Activated T-cell treated with anti-CD3 and anti-CD28 coated beads for 24 hours (primary cell): Measurements from ENCODE around the gene GCK.

Experiments
- DNase-seq: peaks from one replicate; pipeline ENCODE4 v3.0.0-alpha.2; 2020; ENCODE audit warnings: low read depth

Gene GCK

GRCh38 chr7:44222776-44223261 lies 33.6 kb upstream of the GCK start:
- no peak for DNase-seq

- DNase-seq: no peak
Observed at GRCh38 chr7:44222074-44222473, 32.8 kb upstream of the GCK start.

- DNase-seq: no peak
Observed at GRCh38 chr7:44221231-44221791, 32.1 kb upstream of the GCK start.

DNA sequence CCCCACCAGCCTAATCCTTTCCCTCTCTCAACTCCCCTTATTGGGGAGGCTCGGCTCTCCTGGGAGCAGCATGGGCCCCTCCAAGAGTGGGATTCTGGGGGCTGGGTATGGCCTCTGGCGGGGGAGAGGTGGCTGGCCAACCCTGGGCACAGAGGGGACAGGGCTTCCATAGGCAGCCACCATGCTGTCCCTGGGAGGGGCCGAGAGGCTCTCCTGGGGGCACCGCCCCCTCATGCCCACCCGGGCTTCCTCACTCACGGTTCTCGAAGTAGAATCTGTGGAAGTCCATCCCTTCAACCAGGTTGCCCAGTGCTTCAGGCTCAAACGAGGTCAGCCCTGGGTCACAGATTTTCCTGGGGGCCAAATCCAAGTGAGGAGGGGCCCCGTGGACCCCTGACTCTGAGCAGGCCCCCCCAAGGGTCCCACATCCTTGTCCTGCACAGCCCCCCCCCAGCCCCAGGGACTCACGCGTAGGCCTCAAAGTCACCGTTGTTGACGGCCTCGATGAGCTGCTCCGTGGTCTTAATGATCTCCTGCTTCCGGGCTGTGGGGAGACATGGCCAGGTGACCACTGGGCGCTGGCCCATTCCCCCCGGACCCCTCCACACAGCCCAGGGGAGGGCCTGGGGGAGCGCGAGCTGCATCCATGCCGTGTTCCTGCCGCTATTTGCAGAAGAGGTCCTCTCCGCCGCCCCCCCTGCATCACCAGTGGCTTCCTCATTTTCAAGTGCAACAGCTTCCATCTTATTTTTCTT lies 31.3 kb upstream of the GCK start:
- DNase-seq: no peak

DNA sequence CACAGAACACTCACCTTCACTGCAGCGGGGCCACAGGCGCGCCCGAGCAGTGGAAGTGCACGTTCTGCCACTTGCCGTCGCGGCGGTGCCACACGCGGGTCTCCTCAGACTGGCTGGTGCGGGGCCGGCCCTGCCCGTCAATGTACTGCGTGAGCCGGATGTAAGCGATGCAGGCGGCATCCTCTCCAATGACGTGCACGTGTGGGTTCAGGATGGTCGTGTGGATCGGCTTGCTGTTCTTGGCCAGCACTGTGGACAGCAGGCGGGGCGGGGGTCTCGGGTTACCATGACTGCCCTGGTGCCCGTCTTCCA lies 30.8 kb upstream of the GCK start:
- no peak for DNase-seq

DNA sequence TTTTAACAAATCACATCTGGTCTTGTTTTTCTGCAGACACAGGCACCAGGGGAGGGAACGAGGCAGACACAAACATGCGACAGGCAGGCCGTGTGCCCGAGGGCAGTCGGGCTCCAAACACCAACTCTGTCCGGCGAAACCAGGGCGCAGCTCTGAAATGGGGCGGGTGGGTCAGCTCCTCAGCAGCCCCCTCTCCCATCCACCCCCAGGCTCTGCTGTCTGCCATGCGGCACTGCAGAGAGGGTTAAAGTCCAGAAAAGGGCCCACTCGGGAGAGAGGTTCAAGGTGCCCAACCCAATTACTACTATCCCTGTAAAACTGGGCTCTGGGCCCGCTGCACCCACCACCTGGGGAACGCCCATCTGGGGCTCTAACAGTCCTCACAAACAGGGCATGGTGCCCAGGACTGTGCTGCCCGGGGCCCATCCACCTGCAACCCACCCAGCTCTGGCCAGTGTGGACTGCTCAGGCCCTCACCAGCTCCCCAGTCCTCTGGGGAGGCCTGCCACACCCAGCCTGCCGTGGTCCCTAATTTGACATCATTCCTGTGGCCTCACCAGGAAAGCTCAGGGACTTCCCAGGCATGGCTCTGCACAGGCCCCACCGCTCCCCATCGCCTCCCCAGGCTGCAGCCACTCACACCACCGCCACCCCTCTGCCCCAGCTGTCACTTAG lies 30.3 kb upstream of the GCK start:
- DNase-seq: no peak

GRCh38 chr7:44218418-44219201 lies 29.4 kb upstream of the GCK start:
- no peak for DNase-seq

DNA sequence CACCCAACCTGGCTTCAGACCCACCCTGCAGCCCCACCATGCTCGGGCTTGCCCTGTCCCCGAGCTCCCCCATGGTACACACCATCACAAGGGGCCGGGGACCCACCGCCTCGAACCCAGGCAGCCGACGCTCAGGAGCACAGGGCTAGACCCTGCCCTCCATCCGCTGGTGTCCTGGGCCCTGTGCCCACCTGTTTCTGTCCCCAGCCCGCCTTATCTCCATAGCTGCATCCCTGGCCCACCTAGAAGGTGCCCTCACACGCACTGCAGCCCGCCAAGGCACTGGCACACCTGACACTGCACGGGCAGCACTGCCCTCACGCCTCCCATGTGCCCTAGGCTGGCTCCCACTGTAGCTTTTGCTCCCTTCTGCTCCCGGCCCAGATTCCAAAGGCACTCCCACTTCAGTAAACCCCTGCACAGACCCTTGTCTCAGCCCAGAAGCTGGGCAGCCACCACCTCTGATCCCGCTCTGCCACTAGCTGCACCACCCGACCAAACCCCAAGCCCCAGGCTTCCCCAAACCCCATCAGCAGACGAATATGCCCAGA lies 28.7 kb upstream of the GCK start:
- DNase-seq: no peak

- DNase-seq: no peak
Observed at GRCh38 chr7:44217223-44217714, 28.0 kb upstream of the GCK start.

- DNase-seq: no peak
Observed at GRCh38 chr7:44216521-44217222, 27.4 kb upstream of the GCK start.

DNA sequence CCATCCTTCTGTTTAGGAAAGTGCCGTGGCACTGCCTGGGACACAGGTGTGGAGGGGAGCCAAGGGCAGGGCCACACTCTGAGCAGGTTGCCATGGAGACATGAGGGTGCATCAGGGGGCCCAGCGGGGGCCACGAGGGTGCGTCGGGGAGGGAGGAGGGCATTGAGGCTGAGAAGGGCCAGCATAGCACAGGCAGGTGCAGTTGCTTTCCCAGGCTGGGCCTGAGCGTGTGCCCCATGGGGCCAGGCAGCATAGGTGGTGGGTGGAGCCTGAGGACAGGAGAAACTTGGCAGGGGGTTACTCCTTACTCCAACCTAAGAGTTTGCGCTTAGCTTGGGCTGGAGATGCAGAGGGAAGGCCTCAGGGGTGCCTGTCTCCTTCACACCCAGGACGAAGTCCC lies 26.8 kb upstream of the GCK start:
- DNase-seq: no peak

- no peak for DNase-seq
Observed at GRCh38 chr7:44215531-44215930, 26.3 kb upstream of the GCK start.

DNA sequence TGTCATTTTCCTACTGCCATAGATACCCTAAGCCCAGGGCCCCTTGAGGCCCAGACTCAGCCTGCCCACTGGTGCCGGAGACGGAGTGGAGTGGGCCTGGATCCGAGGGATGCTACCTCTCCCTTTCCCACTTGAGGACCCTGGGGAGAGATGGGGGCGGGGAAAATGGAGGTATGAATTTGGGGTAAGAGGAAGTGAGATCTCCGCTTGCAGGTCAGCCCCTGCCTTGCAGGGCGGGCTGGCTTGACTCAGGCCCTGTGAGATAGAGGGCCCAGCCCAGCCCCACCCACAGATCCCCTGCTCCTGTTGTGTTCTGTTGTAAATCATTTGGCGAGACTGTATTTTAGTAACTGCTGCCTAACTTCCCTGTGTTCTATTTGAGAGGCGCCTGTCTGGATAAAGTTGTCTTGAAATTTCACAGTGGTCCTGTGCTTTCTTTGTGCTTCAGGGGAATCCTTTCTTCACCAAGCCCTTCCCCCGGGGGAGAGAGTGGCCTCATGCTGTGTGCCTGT lies 24.7 kb upstream of the GCK start:
- no peak for DNase-seq

- DNase-seq: no peak
Observed at GRCh38 chr7:44213206-44213876, 24.1 kb upstream of the GCK start.

DNA sequence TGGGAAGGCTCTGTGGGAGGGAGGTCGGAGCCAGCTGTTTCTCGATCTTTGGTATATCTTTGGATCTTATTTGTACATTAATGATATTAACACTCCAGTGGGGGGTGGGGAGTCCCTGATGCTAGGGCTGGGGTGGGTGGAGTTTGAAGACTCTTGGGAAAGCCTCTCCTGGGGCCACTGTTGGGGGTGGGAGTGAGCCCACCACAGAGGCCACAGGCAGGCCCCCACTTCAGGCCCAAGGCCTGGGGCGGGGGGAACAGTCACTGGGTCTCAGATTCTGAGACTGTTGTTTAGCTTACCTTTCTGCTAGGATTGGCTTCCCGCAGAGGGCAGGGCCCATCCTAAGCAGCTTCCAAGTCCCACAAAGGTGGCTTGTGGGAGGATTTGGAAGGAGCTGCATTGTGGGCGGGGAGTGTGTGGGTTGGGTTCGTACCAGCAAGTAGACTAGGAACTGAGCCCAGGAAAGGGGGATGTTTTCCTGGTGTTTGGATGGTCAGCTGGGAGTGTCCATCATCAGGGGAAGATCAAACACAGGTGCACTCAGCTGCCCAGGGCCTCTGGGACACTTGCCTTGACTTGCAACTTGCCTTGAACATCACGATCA lies 23.4 kb upstream of the GCK start:
- DNase-seq: no peak

DNA sequence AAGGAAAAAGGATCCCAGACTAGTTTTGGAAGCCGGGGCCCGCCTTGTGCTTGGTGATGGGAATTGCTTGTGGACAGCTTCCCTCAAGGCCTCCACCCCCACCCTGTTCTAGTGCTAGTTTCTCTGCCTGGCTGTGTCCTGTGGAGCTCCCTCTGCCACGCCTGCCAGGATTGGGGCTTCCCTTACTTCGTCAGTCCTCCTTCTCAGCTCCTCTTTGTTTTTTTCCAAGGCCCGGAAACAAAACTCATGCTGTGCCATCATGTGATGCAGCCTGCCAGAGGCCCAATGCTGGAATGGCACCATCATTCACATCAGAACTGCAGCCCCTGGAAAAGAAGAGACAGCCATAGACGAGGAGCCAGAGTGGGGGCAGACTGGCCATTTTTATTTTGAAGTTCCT lies 22.8 kb upstream of the GCK start:
- DNase-seq: no peak

DNA sequence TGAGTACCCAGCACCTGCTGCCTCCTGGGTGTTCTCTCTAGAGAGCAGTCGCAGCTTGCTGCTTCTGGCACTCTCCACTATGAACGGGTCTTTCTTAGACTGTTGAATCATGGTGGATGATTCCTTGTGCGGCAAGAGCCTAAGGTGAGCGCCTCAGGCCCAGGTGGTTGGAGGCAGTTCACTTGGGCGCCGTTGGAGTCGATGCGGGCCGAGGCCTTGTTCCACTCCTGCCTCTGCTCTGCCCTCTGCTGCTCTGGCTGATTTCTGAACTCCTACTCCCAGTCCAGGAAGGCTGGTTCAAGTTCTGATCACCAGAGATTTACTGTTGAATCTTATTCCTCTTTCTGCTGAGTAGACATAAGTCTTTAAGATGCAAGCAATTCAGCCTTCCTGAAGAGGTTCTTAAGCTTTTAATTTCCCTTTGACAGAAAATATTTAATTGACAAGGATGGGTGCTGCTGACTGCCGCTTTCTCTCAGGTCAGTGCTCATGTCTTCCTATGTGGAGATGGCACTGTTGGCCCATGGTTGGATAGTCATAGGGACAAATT lies 22.0 kb upstream of the GCK start:
- no peak for DNase-seq

DNA sequence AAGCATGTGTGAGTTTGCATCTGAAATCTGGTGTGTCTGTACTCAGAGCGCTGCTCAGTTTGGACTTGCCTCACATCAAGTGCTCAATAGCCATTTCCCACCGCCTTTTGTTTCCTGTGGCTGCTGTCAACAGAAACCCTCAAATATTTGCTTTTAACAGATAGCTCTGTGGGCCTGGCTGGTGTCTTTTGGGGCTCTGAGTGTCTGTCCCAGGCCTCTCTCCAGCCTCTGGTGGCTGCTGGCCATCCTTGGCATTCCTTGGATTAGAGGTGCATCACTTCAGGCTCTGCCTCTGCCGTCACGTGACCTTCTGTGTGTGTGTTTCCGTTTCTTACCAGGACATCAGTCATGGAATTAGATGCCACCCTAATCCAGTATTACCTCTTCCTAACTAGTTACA lies 20.9 kb upstream of the GCK start:
- no peak for DNase-seq

- no peak for DNase-seq
Observed at GRCh38 chr7:44208085-44208484, 18.8 kb upstream of the GCK start.

DNA sequence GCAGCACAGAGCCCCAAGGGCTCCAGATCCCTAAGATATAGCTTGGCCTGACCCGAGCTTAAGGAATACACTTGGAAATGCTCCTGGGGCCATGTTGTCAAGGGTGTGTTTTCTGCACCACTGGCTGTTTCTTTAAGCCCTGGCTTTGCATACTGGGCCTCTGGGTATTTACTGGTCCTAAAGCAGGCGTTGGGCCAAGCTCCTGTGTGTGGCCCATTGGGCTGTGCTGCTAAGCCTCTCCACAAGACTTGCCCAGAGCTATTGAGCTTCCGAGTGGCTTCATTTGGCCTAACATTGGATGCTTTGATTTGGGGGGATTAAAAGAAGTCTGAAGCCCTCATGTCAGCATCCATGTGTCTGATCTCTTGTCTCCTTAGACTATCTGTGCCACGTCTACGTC lies 16.8 kb upstream of the GCK start:
- DNase-seq: no peak
